HEK293 (cell line): ENCODE measurements around the gene EPHA6.

Experiments
- GLI4 ChIP-seq: fragments of 450-650 bp; formaldehyde crosslinking; IDR thresholded peaks from 2 replicates; pipeline ENCODE4 v1.5.1; 2016; ENCODE audit warnings: missing biosample characterization, missing genetic modification characterization
- PRDM1 ChIP-seq: fragments of 450-650 bp; formaldehyde crosslinking; IDR thresholded peaks from 2 replicates; pipeline ENCODE4; 2016; ENCODE audit warnings: missing biosample characterization, missing genetic modification characterization
- YY1 ChIP-seq: fragments of 450-650 bp; formaldehyde crosslinking; IDR thresholded peaks from 2 replicates; pipeline ENCODE4 v1.5.1; 2018; ENCODE audit warnings: missing biosample characterization, missing genetic modification characterization
- ZBTB7A ChIP-seq: fragments of 450-650 bp; formaldehyde crosslinking; IDR thresholded peaks from 2 replicates; pipeline ENCODE4 v1.5.1; 2016; ENCODE audit warnings: low read depth, missing biosample characterization, missing genetic modification characterization
- ZNF121 ChIP-seq: fragments of 450-650 bp; formaldehyde crosslinking; IDR thresholded peaks from 2 replicates; pipeline ENCODE4 v1.5.1; 2016; ENCODE audit warnings: missing biosample characterization, missing genetic modification characterization
- ZNF274 ChIP-seq, 2 experiments: fragments of 200-500 bp in 1 of 2; fragments of 450-650 bp in 1 of 2; sonication (Bioruptor generic) in 1 of 2; formaldehyde crosslinking in 1 of 2; IDR thresholded peaks; 2 replicates each; pipeline versions ENCODE4 v1.5.1 to v1.6.1; 2014 to 2016; ENCODE audit warnings: borderline replicate concordance in 1 of 2, inconsistent platforms in 1 of 2, low read length in 1 of 2, missing biosample characterization in 1 of 2, missing genetic modification characterization in 1 of 2
- ZNF514 ChIP-seq: fragments of 450-650 bp; formaldehyde crosslinking; IDR thresholded peaks from 2 replicates; pipeline ENCODE4 v1.5.1; 2016; ENCODE audit warnings: missing biosample characterization, missing genetic modification characterization
- ZNF670 ChIP-seq: fragments of 450-650 bp; formaldehyde crosslinking; IDR thresholded peaks from 2 replicates; pipeline ENCODE4 v1.5.1; 2016; ENCODE audit warnings: missing biosample characterization, missing genetic modification characterization, low read depth
- ZNF677 ChIP-seq: fragments of 450-650 bp; IDR thresholded peaks from 2 replicates; pipeline ENCODE4 v1.5.0; 2018; ENCODE audit warnings: missing biosample characterization, mild to moderate bottlenecking, missing genetic modification characterization, moderate library complexity
- TF ChIP-seq, protein P1 (sequence below): fragments of 450-650 bp; formaldehyde crosslinking; IDR thresholded peaks from 2 replicates; pipeline ENCODE4 v1.5.1; 2016; ENCODE audit warnings: missing biosample characterization, missing genetic modification characterization
- TF ChIP-seq, protein P2 (sequence below): fragments of 450-650 bp; formaldehyde crosslinking; IDR thresholded peaks from 2 replicates; pipeline ENCODE4 v1.5.1; 2016; ENCODE audit warnings: missing biosample characterization, missing genetic modification characterization
- TF ChIP-seq, protein P3 (sequence below): fragments of 450-650 bp; formaldehyde crosslinking; IDR thresholded peaks from 2 replicates; pipeline ENCODE4 v1.5.1; 2016; ENCODE audit warnings: missing biosample characterization, missing genetic modification characterization
- TF ChIP-seq, protein P4 (sequence below): fragments of 450-650 bp; IDR thresholded peaks from 2 replicates; pipeline ENCODE4 v1.5.1; 2018; ENCODE audit warnings: missing biosample characterization, missing genetic modification characterization
- TF ChIP-seq, protein P5 (sequence below): fragments of 450-650 bp; formaldehyde crosslinking; IDR thresholded peaks from 2 replicates; pipeline ENCODE4 v1.5.1; 2016; ENCODE audit warnings: missing biosample characterization, missing genetic modification characterization

DNA sequence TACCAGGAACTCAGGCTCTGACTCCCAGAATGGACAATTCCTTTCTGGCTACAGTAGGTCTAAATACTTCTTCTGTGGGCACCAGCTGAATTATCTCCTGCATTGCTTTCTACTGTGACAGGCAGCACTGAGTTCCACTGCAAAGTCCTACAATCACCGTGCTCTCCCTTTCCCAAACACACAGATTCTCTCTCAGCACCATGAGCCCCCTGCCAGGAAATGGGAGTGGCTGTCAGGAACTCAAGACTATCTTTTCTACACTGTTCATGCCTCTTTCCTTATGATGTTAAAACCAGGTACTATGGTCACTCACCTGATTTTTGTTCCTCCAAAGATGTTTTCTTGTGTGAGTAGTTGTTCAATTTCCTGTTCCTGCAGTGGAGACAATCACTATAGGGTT, 383.4 kb downstream of the EPHA6 start:
- TF ChIP-seq YY1 (tag by site-specific recombination), result no peak
- no peak for TF ChIP-seq ZNF274 (IDR thresholded peaks at IDR 0.05; ENCODE audit: low read length)
- no peak for TF ChIP-seq ZNF274 (tag by site-specific recombination; IDR thresholded peaks at IDR 0.05; ENCODE audit: borderline replicate concordance)
- TF ChIP-seq ZBTB7A, result no peak
- TF ChIP-seq, protein P1, sequence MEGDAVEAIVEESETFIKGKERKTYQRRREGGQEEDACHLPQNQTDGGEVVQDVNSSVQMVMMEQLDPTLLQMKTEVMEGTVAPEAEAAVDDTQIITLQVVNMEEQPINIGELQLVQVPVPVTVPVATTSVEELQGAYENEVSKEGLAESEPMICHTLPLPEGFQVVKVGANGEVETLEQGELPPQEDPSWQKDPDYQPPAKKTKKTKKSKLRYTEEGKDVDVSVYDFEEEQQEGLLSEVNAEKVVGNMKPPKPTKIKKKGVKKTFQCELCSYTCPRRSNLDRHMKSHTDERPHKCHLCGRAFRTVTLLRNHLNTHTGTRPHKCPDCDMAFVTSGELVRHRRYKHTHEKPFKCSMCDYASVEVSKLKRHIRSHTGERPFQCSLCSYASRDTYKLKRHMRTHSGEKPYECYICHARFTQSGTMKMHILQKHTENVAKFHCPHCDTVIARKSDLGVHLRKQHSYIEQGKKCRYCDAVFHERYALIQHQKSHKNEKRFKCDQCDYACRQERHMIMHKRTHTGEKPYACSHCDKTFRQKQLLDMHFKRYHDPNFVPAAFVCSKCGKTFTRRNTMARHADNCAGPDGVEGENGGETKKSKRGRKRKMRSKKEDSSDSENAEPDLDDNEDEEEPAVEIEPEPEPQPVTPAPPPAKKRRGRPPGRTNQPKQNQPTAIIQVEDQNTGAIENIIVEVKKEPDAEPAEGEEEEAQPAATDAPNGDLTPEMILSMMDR (tag by site-specific recombination), result no peak
- no peak for TF ChIP-seq ZNF677
- TF ChIP-seq, protein P2, sequence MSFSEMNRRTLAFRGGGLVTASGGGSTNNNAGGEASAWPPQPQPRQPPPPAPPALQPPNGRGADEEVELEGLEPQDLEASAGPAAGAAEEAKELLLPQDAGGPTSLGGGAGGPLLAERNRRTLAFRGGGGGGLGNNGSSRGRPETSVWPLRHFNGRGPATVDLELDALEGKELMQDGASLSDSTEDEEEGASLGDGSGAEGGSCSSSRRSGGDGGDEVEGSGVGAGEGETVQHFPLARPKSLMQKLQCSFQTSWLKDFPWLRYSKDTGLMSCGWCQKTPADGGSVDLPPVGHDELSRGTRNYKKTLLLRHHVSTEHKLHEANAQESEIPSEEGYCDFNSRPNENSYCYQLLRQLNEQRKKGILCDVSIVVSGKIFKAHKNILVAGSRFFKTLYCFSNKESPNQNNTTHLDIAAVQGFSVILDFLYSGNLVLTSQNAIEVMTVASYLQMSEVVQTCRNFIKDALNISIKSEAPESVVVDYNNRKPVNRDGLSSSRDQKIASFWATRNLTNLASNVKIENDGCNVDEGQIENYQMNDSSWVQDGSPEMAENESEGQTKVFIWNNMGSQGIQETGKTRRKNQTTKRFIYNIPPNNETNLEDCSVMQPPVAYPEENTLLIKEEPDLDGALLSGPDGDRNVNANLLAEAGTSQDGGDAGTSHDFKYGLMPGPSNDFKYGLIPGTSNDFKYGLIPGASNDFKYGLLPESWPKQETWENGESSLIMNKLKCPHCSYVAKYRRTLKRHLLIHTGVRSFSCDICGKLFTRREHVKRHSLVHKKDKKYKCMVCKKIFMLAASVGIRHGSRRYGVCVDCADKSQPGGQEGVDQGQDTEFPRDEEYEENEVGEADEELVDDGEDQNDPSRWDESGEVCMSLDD (tag by site-specific recombination), result no peak
- TF ChIP-seq, protein P3, sequence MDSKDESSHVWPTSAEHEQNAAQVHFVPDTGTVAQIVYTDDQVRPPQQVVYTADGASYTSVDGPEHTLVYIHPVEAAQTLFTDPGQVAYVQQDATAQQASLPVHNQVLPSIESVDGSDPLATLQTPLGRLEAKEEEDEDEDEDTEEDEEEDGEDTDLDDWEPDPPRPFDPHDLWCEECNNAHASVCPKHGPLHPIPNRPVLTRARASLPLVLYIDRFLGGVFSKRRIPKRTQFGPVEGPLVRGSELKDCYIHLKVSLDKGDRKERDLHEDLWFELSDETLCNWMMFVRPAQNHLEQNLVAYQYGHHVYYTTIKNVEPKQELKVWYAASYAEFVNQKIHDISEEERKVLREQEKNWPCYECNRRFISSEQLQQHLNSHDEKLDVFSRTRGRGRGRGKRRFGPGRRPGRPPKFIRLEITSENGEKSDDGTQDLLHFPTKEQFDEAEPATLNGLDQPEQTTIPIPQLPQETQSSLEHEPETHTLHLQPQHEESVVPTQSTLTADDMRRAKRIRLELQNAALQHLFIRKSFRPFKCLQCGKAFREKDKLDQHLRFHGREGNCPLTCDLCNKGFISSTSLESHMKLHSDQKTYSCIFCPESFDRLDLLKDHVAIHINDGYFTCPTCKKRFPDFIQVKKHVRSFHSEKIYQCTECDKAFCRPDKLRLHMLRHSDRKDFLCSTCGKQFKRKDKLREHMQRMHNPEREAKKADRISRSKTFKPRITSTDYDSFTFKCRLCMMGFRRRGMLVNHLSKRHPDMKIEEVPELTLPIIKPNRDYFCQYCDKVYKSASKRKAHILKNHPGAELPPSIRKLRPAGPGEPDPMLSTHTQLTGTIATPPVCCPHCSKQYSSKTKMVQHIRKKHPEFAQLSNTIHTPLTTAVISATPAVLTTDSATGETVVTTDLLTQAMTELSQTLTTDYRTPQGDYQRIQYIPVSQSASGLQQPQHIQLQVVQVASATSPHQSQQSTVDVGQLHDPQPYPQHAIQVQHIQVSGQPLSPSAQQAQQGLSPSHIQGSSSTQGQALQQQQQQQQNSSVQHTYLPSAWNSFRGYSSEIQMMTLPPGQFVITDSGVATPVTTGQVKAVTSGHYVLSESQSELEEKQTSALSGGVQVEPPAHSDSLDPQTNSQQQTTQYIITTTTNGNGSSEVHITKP (tag by site-specific recombination), result no peak
- no peak for TF ChIP-seq GLI4 (tag by site-specific recombination)
- TF ChIP-seq ZNF670 (tag by site-specific recombination), result no peak
- TF ChIP-seq, protein P4, sequence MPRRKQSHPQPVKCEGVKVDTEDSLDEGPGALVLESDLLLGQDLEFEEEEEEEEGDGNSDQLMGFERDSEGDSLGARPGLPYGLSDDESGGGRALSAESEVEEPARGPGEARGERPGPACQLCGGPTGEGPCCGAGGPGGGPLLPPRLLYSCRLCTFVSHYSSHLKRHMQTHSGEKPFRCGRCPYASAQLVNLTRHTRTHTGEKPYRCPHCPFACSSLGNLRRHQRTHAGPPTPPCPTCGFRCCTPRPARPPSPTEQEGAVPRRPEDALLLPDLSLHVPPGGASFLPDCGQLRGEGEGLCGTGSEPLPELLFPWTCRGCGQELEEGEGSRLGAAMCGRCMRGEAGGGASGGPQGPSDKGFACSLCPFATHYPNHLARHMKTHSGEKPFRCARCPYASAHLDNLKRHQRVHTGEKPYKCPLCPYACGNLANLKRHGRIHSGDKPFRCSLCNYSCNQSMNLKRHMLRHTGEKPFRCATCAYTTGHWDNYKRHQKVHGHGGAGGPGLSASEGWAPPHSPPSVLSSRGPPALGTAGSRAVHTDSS, result no peak
- TF ChIP-seq, protein P5, sequence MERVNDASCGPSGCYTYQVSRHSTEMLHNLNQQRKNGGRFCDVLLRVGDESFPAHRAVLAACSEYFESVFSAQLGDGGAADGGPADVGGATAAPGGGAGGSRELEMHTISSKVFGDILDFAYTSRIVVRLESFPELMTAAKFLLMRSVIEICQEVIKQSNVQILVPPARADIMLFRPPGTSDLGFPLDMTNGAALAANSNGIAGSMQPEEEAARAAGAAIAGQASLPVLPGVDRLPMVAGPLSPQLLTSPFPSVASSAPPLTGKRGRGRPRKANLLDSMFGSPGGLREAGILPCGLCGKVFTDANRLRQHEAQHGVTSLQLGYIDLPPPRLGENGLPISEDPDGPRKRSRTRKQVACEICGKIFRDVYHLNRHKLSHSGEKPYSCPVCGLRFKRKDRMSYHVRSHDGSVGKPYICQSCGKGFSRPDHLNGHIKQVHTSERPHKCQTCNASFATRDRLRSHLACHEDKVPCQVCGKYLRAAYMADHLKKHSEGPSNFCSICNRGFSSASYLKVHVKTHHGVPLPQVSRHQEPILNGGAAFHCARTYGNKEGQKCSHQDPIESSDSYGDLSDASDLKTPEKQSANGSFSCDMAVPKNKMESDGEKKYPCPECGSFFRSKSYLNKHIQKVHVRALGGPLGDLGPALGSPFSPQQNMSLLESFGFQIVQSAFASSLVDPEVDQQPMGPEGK (tag by site-specific recombination), result no peak
- TF ChIP-seq ZNF121 (tag by site-specific recombination), result no peak
- TF ChIP-seq ZNF514, result no peak
- no peak for TF ChIP-seq PRDM1
